ENCODE results near the gene KIF4A.

KIF4A gene

GRCh38 chrX:70444326-70444945 is 154.5 kb downstream of the KIF4A start, which contains the start of gene DLG3:
Gene DLG3 (plus strand): TSS chrX:70444835. CDS start chrX:70445202, 367 bp downstream.
- DNase-seq (ENCODE audit: low read depth), result no peak

- no peak for DNase-seq (ENCODE audit: low read depth)
Observed at GRCh38 chrX:70444946-70445656, 155.2 kb downstream of the KIF4A start.

GRCh38 chrX:70445951-70446350 is 156.0 kb downstream of the KIF4A start:
- no peak for DNase-seq (ENCODE audit: low read depth)

DNA sequence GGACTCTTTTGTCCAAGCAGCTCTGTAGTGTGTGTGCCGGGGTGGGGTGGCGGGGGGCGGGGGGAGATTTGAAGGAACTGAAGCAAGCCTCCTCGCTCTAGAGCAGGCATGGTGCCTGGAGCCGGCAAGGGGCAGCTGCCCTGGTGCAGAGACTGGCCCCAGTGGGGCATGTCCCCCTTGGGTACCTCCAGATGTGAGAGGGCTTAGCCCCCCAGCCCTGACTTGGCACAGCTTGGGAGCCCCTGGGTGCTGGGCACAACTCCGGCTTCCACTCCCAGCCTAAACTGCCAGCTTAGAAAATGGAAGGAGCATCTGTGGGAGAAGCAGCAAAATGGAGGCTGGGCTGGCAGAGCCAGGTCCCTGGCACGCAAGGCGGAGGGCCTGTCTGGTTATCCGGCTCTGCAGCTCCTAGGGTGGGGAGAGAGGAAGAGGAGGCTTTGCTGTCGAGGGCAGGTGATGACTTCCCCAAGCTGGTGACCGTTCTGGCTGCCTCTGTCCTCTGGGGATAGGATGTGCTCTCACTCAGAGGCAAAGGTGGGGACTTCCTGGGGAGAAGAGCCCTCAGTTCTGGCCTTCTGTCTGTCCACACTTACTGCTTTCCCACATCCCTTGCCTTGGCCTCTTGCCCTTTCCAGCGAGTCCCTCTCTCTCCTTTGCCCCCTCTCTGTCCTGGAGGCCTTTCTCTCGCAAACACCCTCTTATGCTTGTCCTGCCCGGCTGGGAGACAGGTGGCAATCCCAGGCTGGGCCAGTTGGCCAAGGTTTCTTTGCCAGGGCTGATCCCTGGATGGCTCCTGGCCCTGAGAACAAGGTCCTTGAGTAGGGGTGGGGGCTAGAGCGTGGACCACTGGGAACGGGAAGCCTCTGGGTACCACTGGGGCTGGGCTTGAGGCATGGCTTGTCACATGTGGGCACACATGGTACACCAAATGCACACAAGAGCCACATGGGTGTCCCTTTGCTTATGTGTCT is 156.8 kb downstream of the KIF4A start:
- no peak for DNase-seq (ENCODE audit: low read depth)

DNA sequence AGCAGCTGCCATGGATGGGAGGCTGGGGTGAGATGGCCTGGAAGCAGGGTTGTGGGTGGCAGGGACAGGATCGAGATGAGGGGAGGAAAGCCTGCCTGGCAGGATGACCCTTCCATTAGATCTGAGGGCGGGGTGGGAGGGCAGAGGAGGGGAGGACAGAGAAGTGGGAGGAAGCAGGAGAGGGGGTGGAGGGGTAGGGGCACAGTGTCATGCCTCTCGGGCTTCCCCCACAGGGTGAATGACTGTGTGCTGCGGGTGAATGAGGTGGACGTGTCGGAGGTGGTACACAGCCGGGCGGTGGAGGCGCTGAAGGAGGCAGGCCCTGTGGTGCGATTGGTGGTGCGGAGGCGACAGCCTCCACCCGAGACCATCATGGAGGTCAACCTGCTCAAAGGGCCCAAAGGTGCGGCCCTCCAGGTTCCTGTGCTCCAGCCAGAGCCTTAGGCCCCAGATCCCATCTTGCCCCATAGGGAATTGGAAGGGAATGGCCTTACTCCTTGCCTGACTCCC is 159.6 kb downstream of the KIF4A start:
- DNase-seq (ENCODE audit: low read depth), result no peak

DNA sequence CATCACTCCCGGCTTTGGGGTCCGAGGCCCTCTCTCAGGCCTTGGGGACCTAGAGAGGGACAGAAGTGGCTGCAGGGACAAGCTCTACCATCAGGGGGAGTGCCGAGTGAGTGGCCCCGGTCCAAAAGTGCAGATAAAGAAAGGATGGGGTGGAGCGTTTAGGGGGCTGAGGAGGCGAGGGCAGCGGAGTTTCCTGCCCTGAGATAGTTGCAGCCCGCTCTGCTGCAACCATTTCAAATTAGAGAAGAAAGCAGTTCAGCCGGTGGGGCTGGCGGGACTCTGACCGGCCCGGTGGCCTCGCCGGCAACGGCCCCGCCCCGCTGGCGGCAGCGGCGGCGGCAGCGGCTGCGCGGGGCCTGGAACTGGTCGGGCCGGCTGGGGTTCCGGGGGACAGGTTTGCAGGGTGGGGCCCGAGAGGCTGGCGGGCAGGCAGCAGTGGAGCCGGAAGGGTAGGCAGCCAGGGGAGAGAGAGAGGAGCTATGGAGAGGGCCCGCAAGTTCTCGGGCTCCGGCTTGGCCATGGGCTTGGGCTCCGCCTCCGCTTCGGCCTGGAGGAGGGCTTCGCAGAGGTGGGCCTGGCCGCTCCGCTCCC is 162.3 kb downstream of the KIF4A start:
- no peak for DNase-seq (ENCODE audit: low read depth)

GRCh38 chrX:70453024-70453618 is 163.2 kb downstream of the KIF4A start:
- no peak for DNase-seq (ENCODE audit: low read depth)

- DNase-seq (ENCODE audit: low read depth), result no peak
Observed at GRCh38 chrX:70454441-70455365, 164.8 kb downstream of the KIF4A start.

GRCh38 chrX:70455366-70456202 is 165.7 kb downstream of the KIF4A start:
- DNase-seq (ENCODE audit: low read depth), result no peak

DNA sequence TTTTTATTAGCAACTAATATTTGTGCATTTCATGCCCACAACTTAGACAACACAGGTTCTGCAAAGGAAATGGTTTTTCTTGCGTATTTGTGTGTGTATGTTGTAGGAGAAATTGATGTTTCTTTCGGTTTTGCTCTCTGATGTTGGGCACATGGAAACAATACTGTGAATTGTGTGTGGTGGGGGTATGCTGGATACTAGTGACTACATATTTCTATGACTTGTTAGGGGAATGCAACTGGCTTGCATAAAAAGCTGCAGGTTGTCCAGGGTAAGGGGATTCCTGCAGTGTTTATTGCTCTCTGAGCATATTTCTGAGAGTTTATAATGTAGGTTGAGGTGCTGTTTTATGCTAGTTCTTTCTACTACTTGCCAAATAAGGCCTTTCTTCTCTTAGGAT is 166.4 kb downstream of the KIF4A start:
- no peak for DNase-seq (ENCODE audit: low read depth)

DNA sequence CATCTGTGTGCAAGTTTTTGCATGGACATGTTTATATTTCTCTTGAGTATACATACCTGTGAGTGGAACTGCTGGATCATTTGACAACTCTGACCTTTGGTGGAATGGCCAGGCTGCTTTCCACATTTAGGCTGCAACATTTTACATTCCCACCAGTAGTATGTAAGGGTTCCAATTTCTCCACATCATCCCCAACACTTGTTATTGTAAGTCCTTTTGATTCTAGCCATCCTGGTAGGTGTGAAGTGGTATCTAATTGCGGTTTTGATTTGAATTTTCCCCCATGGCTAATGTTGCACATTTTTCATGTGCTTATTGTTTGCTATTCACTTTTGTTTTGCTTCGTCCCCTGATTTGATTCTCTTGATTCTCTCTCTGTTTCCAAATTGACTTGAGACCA is 171.1 kb downstream of the KIF4A start:
- DNase-seq (ENCODE audit: low read depth), result no peak

DNA sequence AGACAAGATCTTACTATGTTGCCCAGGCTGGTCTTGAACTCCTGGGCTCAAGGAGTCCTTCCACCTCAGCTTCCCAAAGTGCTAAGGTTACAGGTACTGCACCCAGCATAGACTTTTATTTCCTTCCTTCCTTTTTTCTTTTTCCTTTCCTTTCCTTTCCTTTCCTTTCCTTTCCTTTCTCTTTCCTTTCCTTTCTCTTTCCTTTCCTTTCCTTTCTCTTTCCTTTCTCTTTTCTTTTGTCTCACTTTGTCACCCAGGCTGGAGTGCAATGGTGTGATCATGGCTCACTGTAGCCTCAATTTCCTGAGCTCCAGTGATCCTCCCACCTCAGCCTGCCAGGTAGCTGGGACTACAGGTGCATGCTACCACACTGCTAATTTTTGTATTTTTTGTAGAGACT is 174.1 kb downstream of the KIF4A start:
- no peak for DNase-seq (ENCODE audit: low read depth)

GRCh38 chrX:70466968-70467367 is 177.1 kb downstream of the KIF4A start:
- DNase-seq (ENCODE audit: low read depth), result no peak

- DNase-seq (ENCODE audit: low read depth), result no peak
Observed at GRCh38 chrX:70468709-70469108, 178.8 kb downstream of the KIF4A start.

All from stimulated activated CD8-positive, alpha-beta memory T cell treated with anti-CD3 and anti-CD28 coated beads, Interleukin-4, amount 100 ng/mL, for 24 hours (primary cell).